K562 (cell line): ENCODE measurements around the gene CFL1. TPM values are rescaled to one million over a fixed set of nuclear protein-coding genes. Genes with fewer than 3 reads are reported as not detected.

Source experiments
- ARNT ChIP-seq, 2 experiments: fragments of 450-650 bp; IDR thresholded peaks; 2 replicates each; pipeline ENCODE4 v1.6.1; 2016; ENCODE audit warnings: mild to moderate bottlenecking in 1 of 2
- CEBPG ChIP-seq, 3 experiments: fragments of 200-800 bp in 1 of 3; sonication (Bioruptor generic) in 1 of 3; sonication (generic) in 1 of 3; formaldehyde crosslinking in 1 of 3; IDR thresholded peaks in 2 of 3; conservative IDR thresholded peaks in 1 of 3; 2 replicates each; pipeline versions ENCODE4 v1.6.1 to v1.8.0; 2016 to 2022; ENCODE audit warnings: missing compliant biosample characterization in 2 of 3, missing genetic modification characterization in 2 of 3, mild to moderate bottlenecking in 1 of 3, missing genetic modification reagents in 1 of 3
- KLF13 ChIP-seq: fragments of 450-650 bp; IDR thresholded peaks from 2 replicates; pipeline ENCODE4 v1.6.1; 2016; ENCODE audit warnings: missing genetic modification characterization, low read depth, mild to moderate bottlenecking, missing compliant biosample characterization, moderate library complexity, borderline replicate concordance
- NELFE ChIP-seq: IDR thresholded peaks from 2 replicates; pipeline ENCODE4 v1.6.1; 2011; ENCODE audit warnings: mild to moderate bottlenecking; ENCODE audit not compliant: insufficient read depth, insufficient read length
- SIX5 ChIP-seq, 2 experiments: IDR thresholded peaks; 2 replicates each; pipeline ENCODE4 v1.6.1; 2011; ENCODE audit warnings: low read length in 2 of 2, borderline replicate concordance in 1 of 2, low read depth in 1 of 2, mild to moderate bottlenecking in 1 of 2, moderate library complexity in 1 of 2; ENCODE audit not compliant: insufficient read depth in 1 of 2
- YY1 ChIP-seq, 3 experiments: IDR thresholded peaks; 2 replicates each; pipeline ENCODE4 v1.6.1; 2011; ENCODE audit warnings: low read length in 2 of 3, mild to moderate bottlenecking in 2 of 3, moderate library complexity in 2 of 3, borderline replicate concordance in 1 of 3, control low read depth in 1 of 3, low read depth in 1 of 3; ENCODE audit not compliant: insufficient read depth in 3 of 3, insufficient replicate concordance in 2 of 3, control insufficient read depth in 1 of 3, insufficient read length in 1 of 3; ENCODE audit errors: extremely low read depth in 1 of 3
- polyA plus RNA-seq, 8 experiments: library from polyadenylated mRNA; depleted of rRNA in 4 of 8; stranded (reverse) in 5 of 8; unstranded in 3 of 8; fragments of >200 nt; fragmentation: Nextera tagmentation in 2 of 8; fragmentation: Illumina TruSeq in 1 of 8; extraction: Ambion mirVana in 2 of 8; extraction: Trizol in 1 of 8; gene quantifications; 2 replicates each; pipeline versions ENCODE4 v1.2.1 to v1.2.3, GENCODE V29; 2011 to 2014; ENCODE audit warnings: inconsistent platforms in 1 of 8, missing spikeins in 1 of 8
- total RNA-seq, 7 experiments: library from RNA; depleted of rRNA in 6 of 7; stranded (reverse); fragments of >200 nt in 6 of 7; fragmentation: Illumina TruSeq in 2 of 7; extraction: Trizol in 2 of 7; gene quantifications; 2 replicates each; pipeline versions ENCODE4 v1.2.1 to v1.2.3, GENCODE V29; 2011 to 2021; ENCODE audit warnings: low replicate concordance in 1 of 7
- TF ChIP-seq, protein P1 (sequence below): fragments of 250-450 bp; sonication (Bioruptor Pico); IDR thresholded peaks from 2 replicates; pipeline ENCODE4 v1.4.0; 2020; ENCODE audit warnings: borderline replicate concordance
- TF ChIP-seq, protein P2 (sequence below), 2 experiments: fragments of 450-650 bp; IDR thresholded peaks; 2 replicates each; pipeline ENCODE4 v1.6.1; 2016; ENCODE audit warnings: mild to moderate bottlenecking in 2 of 2, borderline replicate concordance in 1 of 2, low read depth in 1 of 2, moderate library complexity in 1 of 2
- TF ChIP-seq, protein P3 (sequence below): sonication (generic); formaldehyde crosslinking; IDR thresholded peaks from 2 replicates; pipeline ENCODE4 v1.8.0; 2022; ENCODE audit warnings: missing genetic modification reagents, mild to moderate bottlenecking, moderate library complexity, borderline replicate concordance
- TF ChIP-seq, protein P4 (sequence below): fragments of 450-650 bp; formaldehyde crosslinking; IDR thresholded peaks from 2 replicates; pipeline ENCODE4 v1.4.0; 2020; ENCODE audit warnings: mild to moderate bottlenecking, moderate library complexity

CFL1 gene
- total and polyA plus RNA-seq, 9 of the 15 experiments (the other 6 are each of a cell fraction or from before 2014, with no cell fraction given): 105 to 1,101 (median 859) TPM

DNA sequence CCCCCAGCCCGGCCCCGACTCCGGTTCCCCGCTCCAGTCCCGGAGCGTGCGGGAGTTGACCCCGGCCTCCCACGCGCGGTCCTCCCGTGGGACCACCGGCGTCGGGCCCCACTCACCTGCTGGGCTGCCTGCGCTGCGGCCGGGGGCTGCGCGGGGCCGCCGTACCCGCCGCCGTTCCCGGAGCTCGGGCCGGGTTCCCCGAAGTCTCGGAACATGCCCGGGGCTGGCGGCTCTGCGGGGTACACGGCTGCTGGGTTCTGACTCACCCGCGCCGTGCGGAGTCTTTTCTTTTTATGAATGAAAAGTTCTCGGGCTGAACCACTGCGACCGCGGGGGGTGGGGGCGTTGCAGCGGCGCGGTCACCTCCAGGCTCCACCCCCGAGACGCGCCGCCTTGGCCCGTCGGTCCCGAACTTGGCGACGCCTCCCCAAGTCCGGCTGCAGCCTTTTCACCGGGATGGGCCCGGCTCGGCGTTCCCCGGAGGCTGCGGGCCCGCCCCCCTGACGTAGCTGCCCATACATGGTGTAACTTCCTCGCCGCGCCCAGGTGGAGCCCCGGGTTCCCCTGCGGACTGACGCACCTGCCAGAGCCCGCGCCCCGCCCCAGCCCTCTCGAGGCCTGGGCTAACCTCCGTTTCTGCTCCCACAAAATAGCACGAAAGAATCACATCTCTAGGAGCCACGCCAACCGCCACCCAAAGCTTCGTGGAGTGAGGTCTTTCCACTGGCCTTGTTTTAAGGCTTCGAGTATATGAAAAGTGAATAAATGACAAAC is 42.3 kb upstream of the CFL1 start, which contains the start of gene FOSL1 (continued):
- TF ChIP-seq KLF13: peak; percentile 86; the same call in 1 of the 2 replicates
- TF ChIP-seq, protein P1, sequence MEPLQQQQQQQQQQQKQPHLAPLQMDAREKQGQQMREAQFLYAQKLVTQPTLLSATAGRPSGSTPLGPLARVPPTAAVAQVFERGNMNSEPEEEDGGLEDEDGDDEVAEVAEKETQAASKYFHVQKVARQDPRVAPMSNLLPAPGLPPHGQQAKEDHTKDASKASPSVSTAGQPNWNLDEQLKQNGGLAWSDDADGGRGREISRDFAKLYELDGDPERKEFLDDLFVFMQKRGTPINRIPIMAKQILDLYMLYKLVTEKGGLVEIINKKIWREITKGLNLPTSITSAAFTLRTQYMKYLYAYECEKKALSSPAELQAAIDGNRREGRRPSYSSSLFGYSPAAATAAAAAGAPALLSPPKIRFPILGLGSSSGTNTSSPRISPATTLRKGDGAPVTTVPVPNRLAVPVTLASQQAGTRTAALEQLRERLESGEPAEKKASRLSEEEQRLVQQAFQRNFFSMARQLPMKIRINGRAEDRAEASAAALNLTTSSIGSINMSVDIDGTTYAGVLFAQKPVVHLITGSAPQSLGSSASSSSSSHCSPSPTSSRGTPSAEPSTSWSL (CRISPR knock-in tag): no peak
- TF ChIP-seq, protein P2, sequence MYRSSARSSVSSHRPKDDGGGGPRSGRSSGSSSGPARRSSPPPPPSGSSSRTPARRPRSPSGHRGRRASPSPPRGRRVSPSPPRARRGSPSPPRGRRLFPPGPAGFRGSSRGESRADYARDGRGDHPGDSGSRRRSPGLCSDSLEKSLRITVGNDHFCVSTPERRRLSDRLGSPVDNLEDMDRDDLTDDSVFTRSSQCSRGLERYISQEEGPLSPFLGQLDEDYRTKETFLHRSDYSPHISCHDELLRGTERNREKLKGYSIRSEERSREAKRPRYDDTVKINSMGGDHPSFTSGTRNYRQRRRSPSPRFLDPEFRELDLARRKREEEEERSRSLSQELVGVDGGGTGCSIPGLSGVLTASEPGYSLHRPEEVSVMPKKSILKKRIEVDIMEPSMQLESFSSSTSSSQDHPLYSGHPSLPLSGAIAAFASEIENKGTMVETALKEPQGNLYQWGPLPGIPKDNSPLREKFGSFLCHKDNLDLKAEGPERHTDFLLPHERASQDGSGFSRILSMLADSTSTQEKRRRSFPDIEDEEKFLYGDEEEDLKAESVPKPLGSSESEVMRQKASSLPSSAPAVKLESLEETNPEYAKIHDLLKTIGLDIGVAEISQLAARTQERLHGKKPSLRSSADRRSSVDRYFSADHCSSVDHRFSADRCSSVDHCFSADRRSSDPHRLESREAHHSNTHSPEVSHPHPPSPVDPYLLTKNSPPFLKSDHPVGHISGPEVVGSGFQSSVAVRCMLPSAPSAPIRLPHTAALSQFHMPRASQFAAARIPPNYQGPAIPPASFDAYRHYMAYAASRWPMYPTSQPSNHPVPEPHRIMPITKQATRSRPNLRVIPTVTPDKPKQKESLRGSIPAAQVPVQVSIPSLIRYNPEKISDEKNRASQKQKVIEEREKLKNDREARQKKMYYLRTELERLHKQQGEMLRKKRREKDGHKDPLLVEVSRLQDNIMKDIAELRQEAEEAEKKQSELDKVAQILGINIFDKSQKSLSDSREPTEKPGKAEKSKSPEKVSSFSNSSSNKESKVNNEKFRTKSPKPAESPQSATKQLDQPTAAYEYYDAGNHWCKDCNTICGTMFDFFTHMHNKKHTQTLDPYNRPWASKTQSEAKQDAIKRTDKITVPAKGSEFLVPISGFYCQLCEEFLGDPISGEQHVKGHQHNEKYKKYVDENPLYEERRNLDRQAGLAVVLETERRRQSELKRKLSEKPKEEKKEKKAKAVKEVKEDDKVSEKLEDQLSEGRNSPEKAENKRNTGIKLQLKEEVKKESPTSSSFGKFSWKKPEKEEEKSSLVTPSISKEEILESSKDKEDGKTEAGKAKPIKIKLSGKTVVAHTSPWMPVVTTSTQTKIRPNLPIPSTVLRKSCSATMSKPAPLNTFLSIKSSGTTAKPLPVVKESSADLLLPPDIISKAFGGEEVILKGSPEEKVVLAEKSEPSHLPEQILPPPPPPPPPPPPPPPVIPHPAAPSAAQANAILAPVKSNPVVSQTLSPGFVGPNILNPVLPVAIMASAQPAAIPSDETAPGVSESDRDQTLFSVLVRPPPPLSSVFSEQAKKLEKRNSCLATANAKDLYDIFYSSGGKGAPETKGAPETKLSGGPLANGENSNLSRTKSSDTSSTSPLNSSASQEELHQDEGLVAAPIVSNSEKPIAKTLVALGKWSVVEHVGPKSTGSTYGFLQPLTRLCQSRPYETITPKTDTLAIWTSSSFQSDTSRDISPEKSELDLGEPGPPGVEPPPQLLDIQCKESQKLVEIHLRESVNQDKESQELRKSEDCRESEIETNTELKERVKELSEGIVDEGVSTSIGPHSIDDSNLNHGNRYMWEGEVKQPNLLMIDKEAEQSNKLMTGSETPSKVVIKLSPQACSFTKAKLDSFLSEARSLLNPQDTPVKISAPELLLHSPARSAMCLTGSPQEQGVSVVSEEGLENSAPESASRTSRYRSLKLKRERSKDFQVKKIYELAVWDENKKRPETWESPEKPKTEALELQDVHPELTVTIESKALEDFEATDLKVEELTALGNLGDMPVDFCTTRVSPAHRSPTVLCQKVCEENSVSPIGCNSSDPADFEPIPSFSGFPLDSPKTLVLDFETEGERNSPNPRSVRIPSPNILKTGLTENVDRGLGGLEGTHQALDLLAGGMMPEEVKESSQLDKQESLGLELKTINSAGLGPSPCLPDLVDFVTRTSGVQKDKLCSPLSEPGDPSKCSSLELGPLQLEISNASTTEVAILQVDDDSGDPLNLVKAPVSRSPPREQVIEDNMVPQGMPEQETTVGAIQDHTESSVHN (IDR thresholded peaks at IDR 0.05; ENCODE audit: borderline replicate concordance in 1 of 2, low read depth in 1 of 2): 0 out of 4 replicates have a peak, but pooled peaks of 1 of the 2 experiments have one; percentile 22
- TF ChIP-seq CEBPG (CRISPR knock-in tag; IDR thresholded peaks at IDR 0.05): peak; percentile 33; the same call in 1 of the 2 replicates
- no peak for TF ChIP-seq CEBPG (tag; conservative IDR thresholded peaks at IDR 0.05 in 1 of 2, IDR thresholded peaks at IDR 0.05 in 1 of 2)
- TF ChIP-seq ARNT (IDR thresholded peaks at IDR 0.05): no peak
- peak; percentile 41 for TF ChIP-seq NELFE
- TF ChIP-seq, protein P3, sequence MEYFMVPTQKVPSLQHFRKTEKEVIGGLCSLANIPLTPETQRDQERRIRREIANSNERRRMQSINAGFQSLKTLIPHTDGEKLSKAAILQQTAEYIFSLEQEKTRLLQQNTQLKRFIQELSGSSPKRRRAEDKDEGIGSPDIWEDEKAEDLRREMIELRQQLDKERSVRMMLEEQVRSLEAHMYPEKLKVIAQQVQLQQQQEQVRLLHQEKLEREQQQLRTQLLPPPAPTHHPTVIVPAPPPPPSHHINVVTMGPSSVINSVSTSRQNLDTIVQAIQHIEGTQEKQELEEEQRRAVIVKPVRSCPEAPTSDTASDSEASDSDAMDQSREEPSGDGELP: peak; percentile 84
- peak in 2 of 3 experiments; percentile 69 to 77 for TF ChIP-seq YY1 (IDR thresholded peaks at IDR 0.05; ENCODE audit: borderline replicate concordance in 1 of 3, control insufficient read depth in 1 of 3, extremely low read depth in 1 of 3, insufficient read depth in 3 of 3, insufficient read length in 1 of 3, insufficient replicate concordance in 2 of 3, low read depth in 1 of 3, low read length in 2 of 3)
- peak in 1 of 2 experiments; percentile 33; a peak in 1 of 4 replicates for TF ChIP-seq SIX5 (IDR thresholded peaks at IDR 0.05; ENCODE audit: borderline replicate concordance in 1 of 2, insufficient read depth in 1 of 2, low read depth in 1 of 2, low read length in 2 of 2)
- TF ChIP-seq, protein P4, sequence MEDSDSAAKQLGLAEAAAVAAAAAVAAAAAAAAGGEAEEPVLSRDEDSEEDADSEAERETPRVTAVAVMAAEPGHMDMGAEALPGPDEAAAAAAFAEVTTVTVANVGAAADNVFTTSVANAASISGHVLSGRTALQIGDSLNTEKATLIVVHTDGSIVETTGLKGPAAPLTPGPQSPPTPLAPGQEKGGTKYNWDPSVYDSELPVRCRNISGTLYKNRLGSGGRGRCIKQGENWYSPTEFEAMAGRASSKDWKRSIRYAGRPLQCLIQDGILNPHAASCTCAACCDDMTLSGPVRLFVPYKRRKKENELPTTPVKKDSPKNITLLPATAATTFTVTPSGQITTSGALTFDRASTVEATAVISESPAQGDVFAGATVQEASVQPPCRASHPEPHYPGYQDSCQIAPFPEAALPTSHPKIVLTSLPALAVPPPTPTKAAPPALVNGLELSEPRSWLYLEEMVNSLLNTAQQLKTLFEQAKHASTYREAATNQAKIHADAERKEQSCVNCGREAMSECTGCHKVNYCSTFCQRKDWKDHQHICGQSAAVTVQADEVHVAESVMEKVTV (CRISPR knock-in tag): no peak
